Measurements from ENCODE around the gene SMYD3. TPM values are rescaled to one million over a fixed set of nuclear protein-coding genes. Genes with fewer than 3 reads are reported as not detected.

The SMYD3 gene
- total RNA-seq, 1 experiment from 2014 or later: 35.1 TPM

DNA sequence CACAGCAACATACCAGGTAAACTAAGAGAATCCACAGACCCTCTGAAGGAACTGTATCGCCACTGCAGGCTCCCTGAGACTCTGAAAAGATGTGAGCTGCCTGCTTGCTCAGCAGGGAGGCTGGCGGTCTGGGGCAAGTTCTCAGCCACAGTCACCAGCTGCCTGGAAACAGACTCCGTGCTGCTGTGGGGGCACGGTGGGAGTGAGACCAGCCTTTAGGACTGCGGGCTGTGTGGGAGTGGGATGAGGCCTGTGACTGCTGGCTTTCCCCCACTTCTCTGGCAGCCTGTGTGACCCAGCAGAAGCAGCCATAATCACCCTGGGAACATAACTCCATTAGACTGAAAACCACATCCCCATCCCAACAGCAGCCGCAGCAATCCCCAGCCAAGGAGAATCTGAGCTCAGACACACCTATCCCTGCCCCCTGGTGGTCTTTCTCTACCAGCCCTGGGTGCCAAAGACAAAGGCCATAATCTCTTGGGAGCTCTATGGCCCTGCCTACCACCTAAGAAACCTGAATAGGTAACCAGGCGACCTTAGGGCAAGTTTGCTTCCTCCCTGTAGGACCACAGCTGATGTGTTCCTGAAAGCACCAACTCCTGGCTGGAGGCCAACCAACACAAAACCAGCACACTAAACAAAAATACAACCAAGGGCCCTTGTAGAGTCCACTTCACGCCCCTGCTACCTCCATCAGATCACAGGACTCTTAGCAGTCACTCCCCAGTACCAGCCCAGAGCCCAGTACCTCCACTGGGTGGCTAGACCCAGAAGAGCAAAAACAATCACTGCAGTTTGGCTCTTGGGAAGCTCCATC lies 151.5 kb downstream of the SMYD3 start:
- Mint-ChIP-seq H3K4me1 (ENCODE audit: low read depth, unreplicated experiment) (peaks cover 31% of the 10 kb centered on the region), H3K9me3 (ENCODE audit: low read depth, unreplicated experiment) (peaks cover 2% of the 10 kb centered on the region), H3K4me3 (ENCODE audit: low read depth, unreplicated experiment) (no peak overlapping the region), H3K27me3 (ENCODE audit: unreplicated experiment) (no peaks in the 10 kb centered on the region), H3K27ac (ENCODE audit: unreplicated experiment) (peak overlapping the region; percentile 16), H3K36me3 (ENCODE audit: insufficient read depth, unreplicated experiment) (peaks cover 4% of the 10 kb centered on the region)
- no TSS peak for BruUV-seq (replicated peaks)
- DNase-seq: peak; percentile 23
- TF ChIP-seq, protein P1, sequence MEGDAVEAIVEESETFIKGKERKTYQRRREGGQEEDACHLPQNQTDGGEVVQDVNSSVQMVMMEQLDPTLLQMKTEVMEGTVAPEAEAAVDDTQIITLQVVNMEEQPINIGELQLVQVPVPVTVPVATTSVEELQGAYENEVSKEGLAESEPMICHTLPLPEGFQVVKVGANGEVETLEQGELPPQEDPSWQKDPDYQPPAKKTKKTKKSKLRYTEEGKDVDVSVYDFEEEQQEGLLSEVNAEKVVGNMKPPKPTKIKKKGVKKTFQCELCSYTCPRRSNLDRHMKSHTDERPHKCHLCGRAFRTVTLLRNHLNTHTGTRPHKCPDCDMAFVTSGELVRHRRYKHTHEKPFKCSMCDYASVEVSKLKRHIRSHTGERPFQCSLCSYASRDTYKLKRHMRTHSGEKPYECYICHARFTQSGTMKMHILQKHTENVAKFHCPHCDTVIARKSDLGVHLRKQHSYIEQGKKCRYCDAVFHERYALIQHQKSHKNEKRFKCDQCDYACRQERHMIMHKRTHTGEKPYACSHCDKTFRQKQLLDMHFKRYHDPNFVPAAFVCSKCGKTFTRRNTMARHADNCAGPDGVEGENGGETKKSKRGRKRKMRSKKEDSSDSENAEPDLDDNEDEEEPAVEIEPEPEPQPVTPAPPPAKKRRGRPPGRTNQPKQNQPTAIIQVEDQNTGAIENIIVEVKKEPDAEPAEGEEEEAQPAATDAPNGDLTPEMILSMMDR (IDR thresholded peaks at IDR 0.05; ENCODE audit: unreplicated experiment): peak; percentile 16
- intact Hi-C loops (cut with micrococcal nuclease; ENCODE audit: unreplicated experiment): no loop called here
- CTCF ChIA-PET: no interaction called here

- Mint-ChIP-seq H3K9me3 (ENCODE audit: low read depth, unreplicated experiment) (no peaks in the 10 kb centered on the region), H3K36me3 (ENCODE audit: insufficient read depth, unreplicated experiment) (peaks cover 4% of the 10 kb centered on the region), H3K27ac (ENCODE audit: unreplicated experiment) (no peak overlapping the region), H3K27me3 (ENCODE audit: unreplicated experiment) (no peaks in the 10 kb centered on the region), H3K4me3 (ENCODE audit: low read depth, unreplicated experiment) (no peak overlapping the region), H3K4me1 (ENCODE audit: low read depth, unreplicated experiment) (peaks cover 21% of the 10 kb centered on the region)
- DNase-seq: no peak
- no TSS peak for BruUV-seq (replicated peaks)
- intact Hi-C loops (cut with micrococcal nuclease; ENCODE audit: unreplicated experiment): no loop called here
- TF ChIP-seq, protein P1 (IDR thresholded peaks at IDR 0.05; ENCODE audit: unreplicated experiment): no peak
- CTCF ChIA-PET: interaction anchor here (0.7 kb wide), 1 partner anchor 1480 kb away, joined by 4 read pairs; no protein-coding TSS in a partner anchor
Observed at GRCh38 chr1:246351721-246352120, 155.4 kb downstream of the SMYD3 start.

- no peaks in the 10 kb centered on the region for H3K9me3 Mint-ChIP-seq (ENCODE audit: low read depth, unreplicated experiment)
Observed at GRCh38 chr1:246350745-246351144, 156.3 kb downstream of the SMYD3 start.

GRCh38 chr1:246343937-246344336 lies 163.1 kb downstream of the SMYD3 start:
- intact Hi-C loops (cut with micrococcal nuclease; ENCODE audit: unreplicated experiment): no loop called here
- no peak for DNase-seq
- Mint-ChIP-seq H3K36me3 (ENCODE audit: insufficient read depth, unreplicated experiment) (no peaks in the 10 kb centered on the region), H3K4me3 (ENCODE audit: low read depth, unreplicated experiment) (no peak overlapping the region), H3K4me1 (ENCODE audit: low read depth, unreplicated experiment) (no peaks in the 10 kb centered on the region), H3K27me3 (ENCODE audit: unreplicated experiment) (no peaks in the 10 kb centered on the region), H3K9me3 (ENCODE audit: low read depth, unreplicated experiment) (no peaks in the 10 kb centered on the region), H3K27ac (ENCODE audit: unreplicated experiment) (no peak overlapping the region)
- no TSS peak for BruUV-seq (replicated peaks)
- CTCF ChIA-PET: no interaction called here
- TF ChIP-seq, protein P1 (IDR thresholded peaks at IDR 0.05; ENCODE audit: unreplicated experiment): no peak

More at GRCh38 chr1:246350745-246351144, 156.3 kb downstream of the SMYD3 start:
- no peaks in the 10 kb centered on the region for H3K36me3 Mint-ChIP-seq (ENCODE audit: insufficient read depth, unreplicated experiment)
- BruUV-seq (replicated peaks): no TSS peak
- no peak for DNase-seq
- no peak overlapping the region for H3K4me3 Mint-ChIP-seq (ENCODE audit: low read depth, unreplicated experiment)
- TF ChIP-seq, protein P1 (IDR thresholded peaks at IDR 0.05; ENCODE audit: unreplicated experiment): no peak
- H3K27me3 Mint-ChIP-seq (ENCODE audit: unreplicated experiment): no peaks in the 10 kb centered on the region
- intact Hi-C loops (cut with micrococcal nuclease; ENCODE audit: unreplicated experiment): no loop called here
- CTCF ChIA-PET: no interaction called here
- H3K4me1 Mint-ChIP-seq (ENCODE audit: low read depth, unreplicated experiment): peaks cover 11% of the 10 kb centered on the region
- no peak overlapping the region for H3K27ac Mint-ChIP-seq (ENCODE audit: unreplicated experiment)
